Activated CD4-positive, alpha-beta T cell treated with anti-CD3 and anti-CD28 coated beads, Interleukin-2, amount 50 U/mL, for 4 hours (primary cell): ENCODE results near the gene DNAJB11.
"Not testable (repeated sequence)": the region's sequence is repeated elsewhere in the genome, so short reads cannot be mapped to it uniquely, and the experiment has no call there.

ENCODE experiments used
- DNase-seq, 2 experiments: peaks; one replicate each; pipeline ENCODE4 v3.0.0-alpha.2; 2020

Gene DNAJB11

GRCh38 chr3:186570096-186570940, at the start of gene DNAJB11:
TSS of gene DNAJB11 (plus strand) at chr3:186570720. CDS start at chr3:186570898, 178 bp downstream.
- peak; percentile 97 to 98 for DNase-seq

- DNase-seq: no peak
Measured at GRCh38 chr3:186520957-186521842, 49.3 kb upstream of the DNAJB11 start.

GRCh38 chr3:186523022-186523421, 47.5 kb upstream of the DNAJB11 start:
- no peak for DNase-seq

GRCh38 chr3:186523434-186523833, 47.1 kb upstream of the DNAJB11 start:
- DNase-seq: no peak

GRCh38 chr3:186524616-186525015, 45.9 kb upstream of the DNAJB11 start:
- no peak for DNase-seq

GRCh38 chr3:186525369-186526255, 44.9 kb upstream of the DNAJB11 start:
- DNase-seq: no peak

GRCh38 chr3:186526256-186526606, 44.3 kb upstream of the DNAJB11 start:
- no peak for DNase-seq

- DNase-seq: no peak
Measured at GRCh38 chr3:186529201-186529999, 41.1 kb upstream of the DNAJB11 start.

- DNase-seq: no peak
Measured at GRCh38 chr3:186530415-186530814, 40.1 kb upstream of the DNAJB11 start.

- not testable (repeated sequence) for DNase-seq
Measured at GRCh38 chr3:186531694-186532093, 38.8 kb upstream of the DNAJB11 start.

GRCh38 chr3:186532598-186533072, 37.9 kb upstream of the DNAJB11 start:
- DNase-seq: no peak

- DNase-seq: peak; percentile 30 to 32
Measured at GRCh38 chr3:186534113-186534669, 36.3 kb upstream of the DNAJB11 start.

- DNase-seq: no peak
Measured at GRCh38 chr3:186536883-186537844, 33.4 kb upstream of the DNAJB11 start.

- no peak for DNase-seq
Measured at GRCh38 chr3:186538779-186539178, 31.7 kb upstream of the DNAJB11 start.

- peak; percentile 83 to 84 for DNase-seq
Measured at GRCh38 chr3:186540221-186540834, 30.2 kb upstream of the DNAJB11 start.

- no peak for DNase-seq
Measured at GRCh38 chr3:186540835-186541226, 29.7 kb upstream of the DNAJB11 start.

- no peak for DNase-seq
Measured at GRCh38 chr3:186544281-186544680, 26.2 kb upstream of the DNAJB11 start, which contains the start of gene CRYGS. TSS of gene CRYGS (minus strand) at chr3:186544380. CDS start at chr3:186544326, 54 bp downstream.

- no peak for DNase-seq
Measured at GRCh38 chr3:186549497-186549896, 21.0 kb upstream of the DNAJB11 start.

- DNase-seq: no peak
Measured at GRCh38 chr3:186551387-186551786, 19.1 kb upstream of the DNAJB11 start.
